ENCODE results near the gene BAZ2B. TPM values are rescaled to one million over a fixed set of nuclear protein-coding genes. Genes with fewer than 3 reads are reported as not detected.

BAZ2B gene
- total RNA-seq, 1 experiment from 2014 or later: 34.9 TPM

- ChIA-PET CTCF (no interaction called here), POLR2A (ENCODE audit: unreplicated experiment) (no interaction called here)
- Histone ChIP-seq H4K20me1 (ENCODE audit: insufficient read depth) (no peaks in the 10 kb centered on the region), H3K4me2 (no peak overlapping the region), H3K9me2 (ENCODE audit: insufficient read depth) (no peaks in the 10 kb centered on the region), H3K9me3 (ENCODE audit: insufficient read depth, low read depth) (no peaks in the 10 kb centered on the region), H3K27me3 (ENCODE audit: insufficient read depth, low read depth) (no peaks in the 10 kb centered on the region), H3K79me2 (ENCODE audit: low read depth) (no peaks in the 10 kb centered on the region), H3K4me1 (replicated peaks; ENCODE audit: insufficient read depth) (peaks cover 7% of the 10 kb centered on the region; the same call in 1 of the 2 replicates), H2AFZ (no peak overlapping the region), H3K36me3 (ENCODE audit: low read depth) (no peaks in the 10 kb centered on the region), H3K27ac (no peak overlapping the region), H3F3A (ENCODE audit: insufficient read depth, low read depth) (peaks cover 8% of the 10 kb centered on the region), H3K4me3 (no peak overlapping the region)
- BruUV-seq (replicated peaks): no TSS peak
- no peak for DNase-seq
- intact Hi-C loops (cut with micrococcal nuclease; ENCODE audit: unreplicated experiment): no loop called here
- no peak for TF ChIP-seq EZH2 (IDR thresholded peaks at IDR 0.05; ENCODE audit: low read depth)
Measured at GRCh38 chr2:159521272-159521671, 95.1 kb downstream of the BAZ2B start.

GRCh38 chr2:159518321-159519005, 97.9 kb downstream of the BAZ2B start:
- no peaks in the 10 kb centered on the region for H4K20me1 ChIP-seq (ENCODE audit: insufficient read depth)
- CTCF ChIA-PET: no interaction called here
- POLR2A ChIA-PET (ENCODE audit: unreplicated experiment): interaction anchor here (0.7 to 0.8 kb wide), 2 partner anchors 16 to 195 kb away, joined by 3 to 5 read pairs; no protein-coding TSS in a partner anchor
- H3K27me3 ChIP-seq (ENCODE audit: insufficient read depth, low read depth): no peaks in the 10 kb centered on the region
- intact Hi-C loops (cut with micrococcal nuclease; ENCODE audit: unreplicated experiment): no loop called here
- TF ChIP-seq CTCF (conservative IDR thresholded peaks at IDR 0.05): no peak
- no peak for TF ChIP-seq EZH2 (IDR thresholded peaks at IDR 0.05; ENCODE audit: low read depth)
- peaks cover 15% of the 10 kb centered on the region; the same call in 1 of the 2 replicates for H3K4me1 ChIP-seq (replicated peaks; ENCODE audit: insufficient read depth)
- H3K4me2 ChIP-seq: no peak overlapping the region
- no peaks in the 10 kb centered on the region; the same call in 1 of the 2 replicates for H3K9me2 ChIP-seq (ENCODE audit: insufficient read depth)
- H3K9me3 ChIP-seq (ENCODE audit: insufficient read depth, low read depth): no peaks in the 10 kb centered on the region
- no peak for DNase-seq
- H3K36me3 ChIP-seq (ENCODE audit: low read depth): no peaks in the 10 kb centered on the region
- peaks cover 11% of the 10 kb centered on the region for H3F3A ChIP-seq (ENCODE audit: insufficient read depth, low read depth)
- H3K4me3 ChIP-seq: no peak overlapping the region
- H3K79me2 ChIP-seq (ENCODE audit: low read depth): peaks cover 4% of the 10 kb centered on the region; the same call in 1 of the 2 replicates
- no peak overlapping the region for H3K27ac ChIP-seq
- BruUV-seq (replicated peaks): no TSS peak
- no peak overlapping the region for H2AFZ ChIP-seq

- H3K27me3 ChIP-seq (ENCODE audit: insufficient read depth, low read depth): no peaks in the 10 kb centered on the region
- intact Hi-C loops (cut with micrococcal nuclease; ENCODE audit: unreplicated experiment): loop anchor here (1.0 kb wide), 1 partner anchor 196 kb away; the partner anchor contains the start of gene MARCHF7
- no peaks in the 10 kb centered on the region for H3K36me3 ChIP-seq (ENCODE audit: low read depth)
- POLR2A ChIA-PET (ENCODE audit: unreplicated experiment): no interaction called here
- TF ChIP-seq CTCF (conservative IDR thresholded peaks at IDR 0.05): no peak
- no peak for TF ChIP-seq EZH2 (IDR thresholded peaks at IDR 0.05; ENCODE audit: low read depth)
- H3F3A ChIP-seq (ENCODE audit: insufficient read depth, low read depth): peaks cover 11% of the 10 kb centered on the region
- H3K4me1 ChIP-seq (replicated peaks; ENCODE audit: insufficient read depth): peaks cover 15% of the 10 kb centered on the region; the same call in 1 of the 2 replicates
- H3K79me2 ChIP-seq (ENCODE audit: low read depth): peaks cover 4% of the 10 kb centered on the region; the same call in 1 of the 2 replicates
- CTCF ChIA-PET: no interaction called here
- no peaks in the 10 kb centered on the region; the same call in 1 of the 2 replicates for H3K9me2 ChIP-seq (ENCODE audit: insufficient read depth)
- peak; percentile 9 to 79 for DNase-seq
- H3K9me3 ChIP-seq (ENCODE audit: insufficient read depth, low read depth): no peaks in the 10 kb centered on the region
- H3K4me2 ChIP-seq: peak overlapping the region; percentile 88
- peak overlapping the region; percentile 74 for H3K27ac ChIP-seq
- H2AFZ ChIP-seq: peak overlapping the region; percentile 89
- TSS peak; percentile 50 for BruUV-seq (replicated peaks)
- peak overlapping the region; percentile 92 for H3K4me3 ChIP-seq
- no peaks in the 10 kb centered on the region for H4K20me1 ChIP-seq (ENCODE audit: insufficient read depth)
Measured at GRCh38 chr2:159516241-159516758, 100.0 kb downstream of the BAZ2B start.

All from PC-9 (cell line).